GM12864 (cell line): Measurements from ENCODE around the gene ALG1.

Experiments
- DNase-seq: peaks from one replicate; pipeline ENCODE4 v3.0.0-alpha.2; 2011; ENCODE audit warnings: low read depth
- H3K4me3 ChIP-seq: 2 replicates; pipeline ENCODE4 v1.5.1; 2011; ENCODE audit warnings: mild to moderate bottlenecking, low read depth, low read length, control low read depth
- CTCF ChIP-seq: IDR thresholded peaks from 2 replicates; pipeline ENCODE4 v1.5.1; 2011; ENCODE audit warnings: low read depth, mild to moderate bottlenecking, moderate library complexity, low read length, control low read depth, inconsistent platforms; ENCODE audit errors: missing control alignments

The ALG1 gene

GRCh38 chr16:5027575-5028235 lies 43.9 kb upstream of the ALG1 start:
- no peak for TF ChIP-seq CTCF

GRCh38 chr16:5028950-5029475 lies 42.6 kb upstream of the ALG1 start:
- TF ChIP-seq CTCF, result no peak
- H3K4me3 ChIP-seq, result no peak overlapping the region
- no peak for DNase-seq

More at GRCh38 chr16:5027575-5028235, 43.9 kb upstream of the ALG1 start:
- H3K4me3 ChIP-seq, result no peak overlapping the region
- no peak for DNase-seq

- no peak for TF ChIP-seq CTCF
- no peak for DNase-seq
- no peak overlapping the region for H3K4me3 ChIP-seq
These were observed 41.3 kb upstream of the ALG1 start for GRCh38 chr16:5030251-5030870.

GRCh38 chr16:5031601-5032000 lies 40.0 kb upstream of the ALG1 start:
- no peak overlapping the region for H3K4me3 ChIP-seq
- DNase-seq, result no peak
- no peak for TF ChIP-seq CTCF

GRCh38 chr16:5032748-5033167 lies 38.9 kb upstream of the ALG1 start:
- DNase-seq, result no peak
- TF ChIP-seq CTCF, result no peak
- H3K4me3 ChIP-seq, result peak overlapping the region; percentile 94

- peak within 1 kb of the TSS; percentile 94 for H3K4me3 ChIP-seq
- TF ChIP-seq CTCF, result no peak
- DNase-seq, result peak; percentile 41
These were observed 38.1 kb upstream of the ALG1 start, which contains the start of gene NAGPA for GRCh38 chr16:5033256-5034166. NAGPA (minus strand) TSS chr16:5033935; CDS start chr16:5033914, 21 bp downstream.
